GM18498 (cell line): ENCODE measurements around the gene RNF32.

ENCODE experiments used
- ATAC-seq: cut with Tn5 transposase; IDR thresholded peaks from one replicate; pipeline ENCODE4 v1.9.1; 2021; ENCODE audit warnings: mild to moderate bottlenecking, moderate library complexity; ENCODE audit not compliant: unreplicated experiment

The RNF32 gene

DNA sequence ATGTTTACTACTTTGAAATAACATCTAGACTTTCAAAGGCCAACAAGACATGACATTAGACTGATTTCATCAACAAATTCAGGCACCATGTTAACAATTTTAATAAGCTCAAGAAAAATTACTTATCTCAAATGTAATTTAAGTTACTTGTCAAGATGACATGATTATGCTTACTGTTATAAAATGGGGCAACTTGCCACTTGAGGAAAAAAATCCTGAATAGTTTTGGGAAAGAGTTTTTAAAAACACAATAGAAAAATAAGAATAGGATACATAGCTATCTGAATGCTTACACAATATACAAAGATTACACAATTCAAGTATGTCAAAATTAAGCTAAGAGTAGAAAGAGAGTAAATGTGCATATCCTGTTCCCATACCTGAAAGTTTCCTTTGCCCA lies 85.4 kb downstream of the RNF32 start:
- ATAC-seq = no peak
